HG03108 (cell line): ENCODE data around the gene LRFN5.

Source experiments
- ATAC-seq: cut with Tn5 transposase; IDR thresholded peaks from one replicate; pipeline ENCODE4 v1.9.1; 2021; ENCODE audit warnings: moderate library complexity; ENCODE audit not compliant: unreplicated experiment

The LRFN5 gene

GRCh38 chr14:41766772-41767171 lies 160.1 kb downstream of the LRFN5 start:
- no peak for ATAC-seq

GRCh38 chr14:41773536-41774279 lies 167.0 kb downstream of the LRFN5 start:
- ATAC-seq, result no peak

- ATAC-seq, result no peak
Measured at GRCh38 chr14:41782511-41782910, 175.8 kb downstream of the LRFN5 start.

- ATAC-seq, result no peak
Measured at GRCh38 chr14:41783403-41783802, 176.7 kb downstream of the LRFN5 start.

- ATAC-seq, result no peak
Measured at GRCh38 chr14:41785696-41786095, 179.0 kb downstream of the LRFN5 start.

GRCh38 chr14:41799817-41800216 lies 193.1 kb downstream of the LRFN5 start:
- ATAC-seq, result no peak

GRCh38 chr14:41805633-41806032 lies 199.0 kb downstream of the LRFN5 start:
- no peak for ATAC-seq

- no peak for ATAC-seq
Measured at GRCh38 chr14:41806366-41806975, 199.8 kb downstream of the LRFN5 start.

GRCh38 chr14:41810362-41810761 lies 203.7 kb downstream of the LRFN5 start:
- ATAC-seq, result no peak

GRCh38 chr14:41817626-41818025 lies 210.9 kb downstream of the LRFN5 start:
- ATAC-seq, result no peak

GRCh38 chr14:41824441-41824840 lies 217.8 kb downstream of the LRFN5 start:
- no peak for ATAC-seq

GRCh38 chr14:41825622-41826021 lies 218.9 kb downstream of the LRFN5 start:
- ATAC-seq, result no peak

GRCh38 chr14:41830714-41831406 lies 224.2 kb downstream of the LRFN5 start:
- ATAC-seq, result no peak

- ATAC-seq, result no peak
Measured at GRCh38 chr14:41839661-41840060, 233.0 kb downstream of the LRFN5 start.

- no peak for ATAC-seq
Measured at GRCh38 chr14:41859336-41859735, 252.7 kb downstream of the LRFN5 start.

- ATAC-seq, result no peak
Measured at GRCh38 chr14:41860586-41860985, 253.9 kb downstream of the LRFN5 start.

- ATAC-seq, result no peak
Measured at GRCh38 chr14:41865894-41866293, 259.2 kb downstream of the LRFN5 start.

GRCh38 chr14:41868396-41868795 lies 261.7 kb downstream of the LRFN5 start:
- ATAC-seq, result no peak

- ATAC-seq, result no peak
Measured at GRCh38 chr14:41872931-41873685, 266.4 kb downstream of the LRFN5 start.

- ATAC-seq, result no peak
Measured at GRCh38 chr14:41873686-41874317, 267.1 kb downstream of the LRFN5 start.

- ATAC-seq, result no peak
Measured at GRCh38 chr14:41875116-41875515, 268.4 kb downstream of the LRFN5 start.
